NCI-H1694 treated with DMSO at 0.1 percent for 48 hours (cell line): ENCODE results near the gene SASH3.

ENCODE experiments used
- DNase-seq: peaks from one replicate; lab custom pipeline; 2025; lab: John Stamatoyannopoulos, UW

Gene SASH3

DNA sequence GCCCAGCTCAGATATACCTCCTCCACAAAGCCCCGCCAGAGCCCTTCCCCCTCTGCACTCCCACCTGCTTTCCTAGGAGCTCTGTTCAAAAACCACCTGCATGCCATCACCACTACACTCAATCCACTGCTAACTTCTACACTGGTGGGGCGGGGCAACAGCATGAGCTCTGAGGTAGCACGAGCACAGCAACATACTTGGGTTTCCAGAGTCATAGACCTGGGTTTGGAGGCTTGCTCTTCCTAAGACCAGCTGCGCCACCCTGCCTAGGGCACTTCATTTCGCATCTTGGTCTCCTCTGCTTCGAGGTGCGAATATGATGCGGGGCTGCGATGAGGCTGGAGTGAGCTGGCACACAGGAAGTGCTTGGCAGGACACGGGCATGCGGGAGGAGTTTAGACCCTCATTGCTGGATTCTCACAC is 3.6 kb downstream of the SASH3 start:
- DNase-seq: no peak

DNA sequence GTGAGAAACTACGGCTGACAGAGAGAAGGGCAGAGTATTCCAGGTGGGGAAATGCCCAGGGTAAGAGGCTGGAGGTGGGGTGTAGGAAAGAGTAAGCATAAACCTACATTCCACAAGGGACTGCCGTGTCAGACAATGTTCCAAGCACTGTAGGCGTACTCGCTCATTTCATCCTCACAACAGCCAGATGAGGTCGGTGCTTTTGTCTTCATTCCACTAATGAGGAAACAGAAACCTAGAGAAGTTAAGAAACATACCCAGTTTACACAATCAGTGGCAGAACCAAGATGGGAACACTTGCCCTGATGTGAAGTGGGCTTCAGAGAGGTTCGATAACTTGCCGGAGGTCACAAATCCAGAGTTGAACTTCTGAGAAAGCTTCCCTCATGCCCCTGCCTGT is 4.6 kb downstream of the SASH3 start:
- no peak for DNase-seq

GRCh38 chrX:129785160-129785947 is 5.6 kb downstream of the SASH3 start:
- no peak for DNase-seq

DNA sequence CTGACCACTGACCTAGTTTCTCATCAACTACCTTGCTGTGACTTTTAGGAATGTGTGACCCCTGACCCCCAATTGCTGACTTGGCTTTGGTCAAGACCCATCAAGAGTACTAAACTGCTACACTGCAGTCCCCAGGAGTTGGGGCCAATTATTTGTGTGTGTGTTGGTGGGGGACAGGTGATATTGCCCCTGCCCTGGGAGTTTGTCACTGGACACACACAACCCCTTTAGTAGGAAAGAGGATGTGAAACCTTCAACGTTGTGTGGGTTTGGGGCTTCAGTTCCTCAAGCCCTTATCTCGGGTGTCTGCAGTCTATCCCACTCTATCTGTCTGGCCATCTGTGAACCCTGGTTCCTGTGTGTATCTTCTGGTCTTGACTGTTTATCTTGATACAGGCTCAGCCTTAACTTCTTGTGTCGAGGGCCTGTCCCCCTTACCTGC is 6.5 kb downstream of the SASH3 start:
- no peak for DNase-seq

GRCh38 chrX:129787336-129788055 is 7.7 kb downstream of the SASH3 start:
- DNase-seq: no peak

GRCh38 chrX:129788527-129788926 is 8.8 kb downstream of the SASH3 start:
- DNase-seq: no peak

DNA sequence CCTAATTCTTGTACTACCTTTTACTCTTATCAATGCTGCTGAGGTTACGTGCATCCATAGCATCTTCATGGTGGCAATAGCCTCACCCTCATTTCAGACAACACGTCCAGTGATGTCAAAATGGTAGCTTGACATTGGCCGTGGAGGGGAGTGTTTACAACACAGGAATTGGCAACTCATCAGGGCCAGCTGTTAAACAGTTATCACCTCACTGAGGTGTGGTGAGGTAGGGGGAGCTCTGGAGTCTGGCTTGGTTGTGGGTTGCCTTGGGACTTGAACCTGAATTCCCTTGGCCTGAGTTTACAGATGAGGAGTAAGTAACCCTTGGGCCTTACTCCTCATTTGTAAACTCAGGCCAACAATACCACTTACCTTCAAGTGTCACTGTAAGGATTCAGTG is 10.4 kb downstream of the SASH3 start:
- DNase-seq: no peak

- DNase-seq: no peak
Measured at GRCh38 chrX:129790808-129791207, 11.1 kb downstream of the SASH3 start.

GRCh38 chrX:129791336-129791735 is 11.6 kb downstream of the SASH3 start:
- no peak for DNase-seq

GRCh38 chrX:129791961-129792570 is 12.3 kb downstream of the SASH3 start:
- no peak for DNase-seq

DNA sequence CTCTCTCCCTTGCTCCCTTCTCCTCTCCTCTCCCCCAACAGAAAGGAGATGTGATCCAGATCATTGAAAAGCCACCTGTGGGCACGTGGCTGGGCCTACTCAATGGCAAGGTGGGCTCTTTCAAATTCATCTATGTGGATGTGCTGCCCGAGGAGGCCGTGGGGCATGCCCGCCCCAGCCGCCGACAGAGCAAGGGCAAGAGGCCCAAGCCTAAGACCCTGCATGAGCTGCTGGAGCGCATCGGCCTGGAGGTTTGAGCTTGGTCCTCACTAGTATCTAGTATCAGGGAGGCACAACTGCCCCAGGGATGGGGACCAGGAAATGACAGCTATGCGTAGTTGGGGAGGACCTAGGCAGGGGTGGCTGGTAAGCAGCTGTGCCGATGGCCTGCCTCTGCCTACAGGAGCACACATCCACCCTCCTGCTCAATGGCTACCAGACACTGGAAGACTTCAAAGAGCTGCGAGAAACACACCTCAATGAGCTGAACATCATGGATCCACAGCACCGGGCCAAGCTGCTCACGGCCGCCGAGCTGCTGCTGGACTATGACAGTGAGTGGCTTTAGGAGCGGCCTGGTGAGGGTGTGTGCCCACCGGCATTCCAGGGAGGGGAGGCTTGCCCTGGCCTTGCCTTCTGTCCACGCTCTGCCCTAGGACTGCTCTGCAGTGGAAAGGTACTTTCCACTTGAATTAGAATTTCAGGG is 13.0 kb downstream of the SASH3 start:
- DNase-seq: no peak

- no peak for DNase-seq
Measured at GRCh38 chrX:129793604-129794191, 13.9 kb downstream of the SASH3 start.

DNA sequence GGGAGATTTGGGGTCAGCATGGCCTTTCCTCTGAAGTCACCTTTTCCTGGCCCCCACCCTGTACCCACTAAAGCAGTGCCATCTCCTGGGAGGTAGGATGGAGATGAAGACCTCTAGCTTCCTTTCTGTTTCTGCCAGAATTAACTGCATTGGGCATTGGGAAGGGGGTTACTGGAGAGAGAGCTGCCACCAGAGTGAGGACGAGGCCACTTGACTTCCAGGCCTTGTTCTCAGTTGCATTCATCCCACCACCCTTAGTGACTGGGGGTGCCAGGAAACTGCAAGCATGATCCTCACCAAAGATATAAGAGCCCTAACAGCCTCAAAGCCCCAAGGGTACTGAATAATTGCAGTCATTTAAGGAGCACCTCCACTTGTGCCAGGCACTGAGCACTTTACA is 15.8 kb downstream of the SASH3 start:
- DNase-seq: no peak

DNA sequence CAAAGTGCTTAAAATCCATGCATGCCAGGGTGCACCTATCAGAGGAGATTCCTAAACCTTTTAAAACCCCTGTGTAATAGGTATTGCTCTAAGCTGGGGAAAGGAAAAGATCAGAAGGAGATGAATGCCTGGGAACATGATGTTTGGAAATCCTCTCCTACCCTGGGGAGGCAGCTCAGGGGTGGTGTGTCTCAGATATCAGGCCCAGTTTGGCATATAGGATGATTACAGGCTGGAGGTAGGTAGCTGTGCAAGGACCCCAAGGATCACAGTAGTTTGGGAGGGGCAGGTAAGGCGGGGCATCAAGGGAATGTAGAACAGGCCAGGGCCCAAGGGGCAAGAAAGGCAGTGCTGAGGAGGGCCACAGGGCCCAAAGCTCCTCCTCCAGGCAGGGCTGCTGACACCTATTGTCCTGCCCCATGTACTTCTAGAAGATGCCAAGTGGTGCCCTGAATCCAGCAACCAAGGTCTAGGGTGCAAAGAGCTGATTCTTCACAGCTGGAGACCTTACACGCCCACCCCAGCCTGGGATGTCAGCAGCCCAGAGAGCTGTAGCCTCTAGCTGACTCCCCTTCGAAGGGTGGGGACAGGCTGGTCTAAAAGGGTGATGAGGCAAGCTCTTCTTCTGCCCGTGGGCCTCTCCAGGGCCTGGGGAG is 17.6 kb downstream of the SASH3 start:
- DNase-seq: no peak

- no peak for DNase-seq
Measured at GRCh38 chrX:129798456-129798855, 18.7 kb downstream of the SASH3 start.

GRCh38 chrX:129798888-129799287 is 19.1 kb downstream of the SASH3 start:
- no peak for DNase-seq

DNA sequence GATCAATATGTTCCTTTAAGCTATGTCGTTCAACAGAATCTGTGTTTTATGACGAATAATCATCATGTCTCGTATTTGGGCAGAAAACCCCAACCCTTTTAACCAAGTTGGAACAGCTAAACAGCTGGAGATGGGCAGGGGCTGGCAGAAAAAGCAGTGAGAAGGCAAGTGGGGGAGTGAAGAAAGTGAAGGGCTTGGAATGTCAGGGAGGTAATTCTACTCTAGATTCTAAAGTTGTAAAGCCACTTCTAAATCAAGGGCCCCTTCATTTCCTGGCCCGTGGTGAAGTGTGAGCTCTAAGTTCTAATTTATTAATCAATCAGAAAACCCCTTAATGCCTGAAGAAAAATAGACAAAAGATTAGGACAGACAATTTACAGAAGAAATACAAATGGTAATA is 20.4 kb downstream of the SASH3 start:
- no peak for DNase-seq

DNA sequence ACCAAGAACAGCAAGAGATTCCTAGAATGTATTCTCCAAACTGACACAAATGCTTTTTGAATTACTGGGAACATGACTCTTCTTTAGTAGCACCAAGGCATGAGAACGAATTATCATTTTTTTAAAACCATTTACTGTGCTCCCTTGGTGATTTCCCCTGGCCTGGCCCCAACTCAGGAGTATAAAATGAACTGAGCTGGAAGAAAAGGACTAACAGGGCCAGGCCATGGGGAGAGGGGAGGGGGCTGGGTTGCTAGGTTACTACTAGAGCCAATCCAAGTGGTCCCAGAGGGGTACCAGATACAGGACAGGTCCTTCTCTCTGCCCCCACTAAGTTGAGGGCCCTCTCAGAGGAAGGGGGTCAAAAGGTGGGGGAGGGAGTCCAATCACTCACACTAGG is 23.1 kb downstream of the SASH3 start:
- no peak for DNase-seq

- DNase-seq: no peak
Measured at GRCh38 chrX:129804806-129805205, 25.1 kb downstream of the SASH3 start.

GRCh38 chrX:129808158-129808828 is 28.5 kb downstream of the SASH3 start:
- DNase-seq: no peak
